GM20431 (cell line): ENCODE results near the gene SIL1.
"Not testable (repeated sequence)": the region's sequence is repeated elsewhere in the genome, so short reads cannot be mapped to it uniquely, and the experiment has no call there.

Source experiments
- in situ Hi-C: fragments of 300-500 bp; cut with MseI, MboI; formaldehyde crosslinking; loops from one replicate; pipeline ENCODE4 v1.15.0; 2020; ENCODE audit warnings: low sequenced_read_pairs; ENCODE audit not compliant: unreplicated experiment

SIL1 gene

GRCh38 chr5:139178589-139178917 lies 19.6 kb downstream of the SIL1 start:
- in situ Hi-C loops = no loop called here

GRCh38 chr5:139177809-139178588 lies 20.2 kb downstream of the SIL1 start:
- in situ Hi-C loops = no loop called here

GRCh38 chr5:139177281-139177680 lies 20.9 kb downstream of the SIL1 start:
- in situ Hi-C loops = not testable (repeated sequence)

GRCh38 chr5:139174382-139174781 lies 23.8 kb downstream of the SIL1 start:
- in situ Hi-C loops = not testable (repeated sequence)

- in situ Hi-C loops = no loop called here
Measured at GRCh38 chr5:139171779-139172404, 26.3 kb downstream of the SIL1 start.

GRCh38 chr5:139167952-139168720 lies 30.0 kb downstream of the SIL1 start:
- in situ Hi-C loops = no loop called here

GRCh38 chr5:139167533-139167932 lies 30.6 kb downstream of the SIL1 start:
- in situ Hi-C loops = no loop called here

GRCh38 chr5:139167063-139167462 lies 31.1 kb downstream of the SIL1 start:
- in situ Hi-C loops = no loop called here

- in situ Hi-C loops = not testable (repeated sequence)
Measured at GRCh38 chr5:139164897-139165296, 33.3 kb downstream of the SIL1 start.

GRCh38 chr5:139164020-139164419 lies 34.1 kb downstream of the SIL1 start:
- in situ Hi-C loops = no loop called here

GRCh38 chr5:139162448-139162847 lies 35.7 kb downstream of the SIL1 start:
- in situ Hi-C loops = no loop called here

GRCh38 chr5:139158791-139159190 lies 39.4 kb downstream of the SIL1 start:
- in situ Hi-C loops = no loop called here

- in situ Hi-C loops = no loop called here
Measured at GRCh38 chr5:139157556-139157955, 40.6 kb downstream of the SIL1 start.

- in situ Hi-C loops = no loop called here
Measured at GRCh38 chr5:139156814-139157213, 41.4 kb downstream of the SIL1 start.

GRCh38 chr5:139155333-139155732 lies 42.8 kb downstream of the SIL1 start:
- in situ Hi-C loops = no loop called here

- in situ Hi-C loops = no loop called here
Measured at GRCh38 chr5:139151902-139152301, 46.3 kb downstream of the SIL1 start.

- in situ Hi-C loops = no loop called here
Measured at GRCh38 chr5:139150367-139150999, 47.7 kb downstream of the SIL1 start.

GRCh38 chr5:139149477-139150199 lies 48.5 kb downstream of the SIL1 start:
- in situ Hi-C loops = no loop called here

- in situ Hi-C loops = no loop called here
Measured at GRCh38 chr5:139148986-139149385, 49.2 kb downstream of the SIL1 start.

GRCh38 chr5:139148306-139148705 lies 49.9 kb downstream of the SIL1 start:
- in situ Hi-C loops = no loop called here
